Measurements from ENCODE around the gene IQGAP2.

IQGAP2 gene

DNA sequence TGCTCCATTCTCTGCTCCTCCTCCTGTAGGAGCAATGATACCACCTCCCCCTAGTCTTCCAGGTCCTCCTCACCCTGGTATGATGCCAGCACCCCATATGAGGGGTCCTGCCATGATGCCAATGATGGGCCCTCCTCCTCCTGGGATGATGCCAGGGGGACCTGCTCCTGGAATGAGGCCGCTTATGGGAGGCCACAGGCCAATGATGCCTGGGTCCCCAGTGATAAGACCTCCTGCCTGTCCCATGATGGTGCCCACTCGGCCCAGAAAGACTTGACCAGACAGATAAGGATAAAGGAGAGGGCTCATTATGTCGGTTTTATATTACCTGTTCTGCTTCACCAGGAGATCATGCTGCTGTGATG is 26.2 kb upstream of the IQGAP2 start:
- no peak for DNase-seq (ENCODE audit: low read depth)
- H3K4me3 ChIP-seq (ENCODE audit: low read length): no peak overlapping the region
- TF ChIP-seq, protein P1, sequence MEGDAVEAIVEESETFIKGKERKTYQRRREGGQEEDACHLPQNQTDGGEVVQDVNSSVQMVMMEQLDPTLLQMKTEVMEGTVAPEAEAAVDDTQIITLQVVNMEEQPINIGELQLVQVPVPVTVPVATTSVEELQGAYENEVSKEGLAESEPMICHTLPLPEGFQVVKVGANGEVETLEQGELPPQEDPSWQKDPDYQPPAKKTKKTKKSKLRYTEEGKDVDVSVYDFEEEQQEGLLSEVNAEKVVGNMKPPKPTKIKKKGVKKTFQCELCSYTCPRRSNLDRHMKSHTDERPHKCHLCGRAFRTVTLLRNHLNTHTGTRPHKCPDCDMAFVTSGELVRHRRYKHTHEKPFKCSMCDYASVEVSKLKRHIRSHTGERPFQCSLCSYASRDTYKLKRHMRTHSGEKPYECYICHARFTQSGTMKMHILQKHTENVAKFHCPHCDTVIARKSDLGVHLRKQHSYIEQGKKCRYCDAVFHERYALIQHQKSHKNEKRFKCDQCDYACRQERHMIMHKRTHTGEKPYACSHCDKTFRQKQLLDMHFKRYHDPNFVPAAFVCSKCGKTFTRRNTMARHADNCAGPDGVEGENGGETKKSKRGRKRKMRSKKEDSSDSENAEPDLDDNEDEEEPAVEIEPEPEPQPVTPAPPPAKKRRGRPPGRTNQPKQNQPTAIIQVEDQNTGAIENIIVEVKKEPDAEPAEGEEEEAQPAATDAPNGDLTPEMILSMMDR (conservative IDR thresholded peaks at IDR 0.05; ENCODE audit: low read length): no peak

DNA sequence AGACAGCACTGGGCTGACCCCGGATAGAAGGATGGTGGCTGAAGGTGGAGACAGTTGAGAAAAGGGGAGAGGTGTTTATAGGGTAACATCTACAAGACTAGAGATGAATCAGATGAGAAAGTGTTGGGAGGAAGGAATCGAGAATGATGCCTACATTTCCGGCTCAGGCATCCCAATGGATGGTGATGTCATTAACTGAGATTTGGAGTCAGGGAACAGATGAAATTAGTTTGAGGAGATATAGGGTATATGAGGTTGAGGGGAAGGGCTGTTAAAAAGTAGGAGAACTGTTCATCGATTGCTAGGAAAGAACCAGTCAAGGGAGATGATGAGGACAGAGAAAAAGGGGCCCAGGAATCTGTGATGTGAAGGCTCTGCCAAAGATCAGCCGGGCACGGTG is 24.7 kb upstream of the IQGAP2 start:
- H3K4me3 ChIP-seq (ENCODE audit: low read length): no peak overlapping the region
- TF ChIP-seq, protein P1 (conservative IDR thresholded peaks at IDR 0.05; ENCODE audit: low read length): no peak
- DNase-seq (ENCODE audit: low read depth): no peak

DNA sequence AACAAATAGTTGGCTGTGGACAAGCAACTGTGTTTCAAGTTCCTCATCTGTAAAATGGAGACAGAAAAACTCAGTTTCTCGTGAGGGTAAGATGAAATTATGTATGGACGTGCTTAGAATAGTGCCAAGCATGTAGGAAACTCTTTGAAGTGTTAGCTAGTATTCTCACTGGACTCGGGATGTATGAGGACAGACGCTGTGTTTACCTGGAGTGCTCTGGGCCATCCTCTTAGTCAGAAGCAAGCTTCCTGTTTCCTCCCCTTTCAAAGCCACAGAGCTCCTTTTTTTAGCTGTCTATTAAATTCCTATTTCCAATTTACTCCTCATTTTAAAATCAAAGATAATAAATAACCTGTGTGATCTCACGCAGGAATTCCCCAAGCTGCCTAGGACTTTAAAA is 23.8 kb upstream of the IQGAP2 start:
- no peak for DNase-seq (ENCODE audit: low read depth)
- no peak overlapping the region for H3K4me3 ChIP-seq (ENCODE audit: low read length)
- TF ChIP-seq, protein P1 (conservative IDR thresholded peaks at IDR 0.05; ENCODE audit: low read length): no peak

DNA sequence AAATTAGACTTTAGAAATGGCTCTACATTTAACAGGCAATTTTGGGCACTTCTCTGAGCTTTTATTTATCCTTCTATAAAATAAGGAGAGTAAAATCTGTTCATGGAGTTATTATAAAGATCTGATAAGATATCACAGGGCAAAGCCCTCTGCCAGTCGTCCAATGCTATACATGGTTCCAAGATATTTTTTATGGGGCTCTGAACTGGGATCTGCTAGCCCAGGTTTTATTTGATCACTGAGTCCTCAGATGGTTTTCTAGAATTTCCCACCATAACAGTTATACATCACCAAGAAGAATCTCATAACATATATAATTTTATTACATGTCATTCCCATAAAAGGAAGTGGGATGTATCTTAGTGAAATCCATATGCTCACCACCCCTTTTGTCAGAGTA is 23.2 kb upstream of the IQGAP2 start:
- TF ChIP-seq, protein P1 (conservative IDR thresholded peaks at IDR 0.05; ENCODE audit: low read length): no peak
- no peak for DNase-seq (ENCODE audit: low read depth)
- H3K4me3 ChIP-seq (ENCODE audit: low read length): no peak overlapping the region

DNA sequence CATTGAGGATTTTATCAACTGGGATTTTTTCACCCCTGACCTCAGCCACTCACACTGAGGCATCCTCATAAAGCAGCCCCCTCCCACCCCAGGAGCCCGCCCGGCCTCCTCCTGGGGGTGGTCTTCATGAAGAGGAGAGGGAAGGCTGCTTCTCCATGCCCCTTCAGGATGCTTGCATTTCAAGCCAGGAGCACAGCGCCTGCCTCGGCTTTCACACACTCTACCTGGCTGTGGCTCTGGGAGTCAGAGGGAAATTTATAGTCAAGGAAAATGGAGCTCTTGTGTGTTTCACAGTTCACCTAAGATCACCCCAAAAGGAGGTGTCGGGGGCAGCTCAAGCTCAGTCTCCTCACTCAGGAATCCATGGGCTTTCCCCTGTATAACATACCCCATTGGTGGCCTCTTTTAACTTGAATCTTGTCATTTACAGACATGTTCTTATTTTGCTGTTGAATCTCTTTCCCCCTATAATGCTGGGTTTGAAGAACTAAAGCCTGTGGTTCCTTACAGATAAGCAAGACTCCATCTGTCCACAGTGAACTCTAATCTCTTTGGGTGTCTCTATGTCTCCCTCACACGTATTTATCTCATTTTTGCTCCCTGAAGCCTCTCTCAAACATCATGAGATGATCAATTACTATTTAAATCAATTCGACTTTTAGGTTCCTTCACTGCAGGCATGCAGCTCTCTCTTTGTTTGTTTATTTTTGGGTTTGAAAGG is 22.6 kb upstream of the IQGAP2 start:
- TF ChIP-seq, protein P1 (conservative IDR thresholded peaks at IDR 0.05; ENCODE audit: low read length): no peak
- no peak for DNase-seq (ENCODE audit: low read depth)
- no peak overlapping the region for H3K4me3 ChIP-seq (ENCODE audit: low read length)

DNA sequence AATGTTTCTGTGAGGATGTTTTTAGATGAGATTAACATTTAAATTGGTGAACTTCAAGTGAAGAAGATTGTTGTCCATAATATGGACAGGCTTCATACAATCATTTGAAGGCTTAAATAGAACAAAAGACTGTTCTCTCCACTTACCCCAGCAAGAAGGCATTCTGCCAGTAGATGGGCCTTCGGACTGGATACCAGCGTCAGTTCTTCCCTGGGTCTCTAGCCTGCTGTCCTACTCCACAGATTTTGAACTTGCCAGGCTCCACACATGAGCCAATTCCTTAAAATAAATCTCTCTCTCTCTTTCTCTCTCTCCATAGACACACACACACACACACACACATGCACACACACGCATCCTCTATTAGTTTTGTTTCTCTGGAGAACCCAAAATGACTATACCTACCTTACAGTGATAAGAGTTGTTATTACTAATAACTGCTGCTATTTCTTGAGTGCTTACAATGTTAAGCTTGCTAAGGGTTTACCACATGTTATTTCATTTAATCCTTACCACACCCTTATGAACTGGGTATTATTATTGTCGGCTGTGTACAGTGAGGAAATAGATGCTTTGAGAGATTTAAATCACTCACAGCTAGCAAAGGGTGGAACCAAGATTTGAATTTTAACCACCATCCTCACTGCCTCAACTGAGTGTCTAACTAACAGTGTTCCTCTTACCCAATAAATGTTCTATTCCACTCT is 19.8 kb upstream of the IQGAP2 start:
- TF ChIP-seq, protein P1 (conservative IDR thresholded peaks at IDR 0.05; ENCODE audit: low read length): no peak
- DNase-seq (ENCODE audit: low read depth): no peak
- H3K4me3 ChIP-seq (ENCODE audit: low read length): no peak overlapping the region

DNA sequence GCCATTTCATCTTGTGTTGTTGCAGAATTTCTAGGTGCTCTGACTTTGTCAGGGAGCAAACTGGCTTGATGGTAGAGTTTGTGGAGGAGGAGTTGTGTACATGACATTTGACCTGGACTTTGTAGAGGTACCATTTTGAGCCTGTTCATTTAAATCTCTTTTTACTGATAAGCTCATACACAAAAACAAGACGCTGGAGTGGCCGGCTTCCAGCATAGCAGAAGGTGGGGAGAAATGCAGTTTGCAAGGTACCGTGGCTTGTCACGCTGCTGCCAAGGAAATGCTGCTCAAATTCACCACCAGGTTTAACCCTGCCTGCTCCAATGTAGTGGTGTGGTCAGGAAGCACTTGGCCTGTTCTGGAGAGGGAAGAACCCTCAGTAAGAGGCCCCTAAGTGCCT is 18.9 kb upstream of the IQGAP2 start:
- DNase-seq (ENCODE audit: low read depth): no peak
- H3K4me3 ChIP-seq (ENCODE audit: low read length): no peak overlapping the region
- TF ChIP-seq, protein P1 (conservative IDR thresholded peaks at IDR 0.05; ENCODE audit: low read length): no peak

All from AG10803 (cell line).